GM19025 (cell line): Measurements from ENCODE around the gene CHCHD2.
"Not testable (repeated sequence)": the region's sequence is repeated elsewhere in the genome, so short reads cannot be mapped to it uniquely, and the experiment has no call there.

Experiments used
- ATAC-seq: cut with Tn5 transposase; IDR thresholded peaks from one replicate; pipeline ENCODE4 v1.9.1; 2021; ENCODE audit warnings: mild to moderate bottlenecking, low read depth, moderate library complexity; ENCODE audit not compliant: unreplicated experiment

Gene CHCHD2, protein sequence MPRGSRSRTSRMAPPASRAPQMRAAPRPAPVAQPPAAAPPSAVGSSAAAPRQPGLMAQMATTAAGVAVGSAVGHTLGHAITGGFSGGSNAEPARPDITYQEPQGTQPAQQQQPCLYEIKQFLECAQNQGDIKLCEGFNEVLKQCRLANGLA

DNA sequence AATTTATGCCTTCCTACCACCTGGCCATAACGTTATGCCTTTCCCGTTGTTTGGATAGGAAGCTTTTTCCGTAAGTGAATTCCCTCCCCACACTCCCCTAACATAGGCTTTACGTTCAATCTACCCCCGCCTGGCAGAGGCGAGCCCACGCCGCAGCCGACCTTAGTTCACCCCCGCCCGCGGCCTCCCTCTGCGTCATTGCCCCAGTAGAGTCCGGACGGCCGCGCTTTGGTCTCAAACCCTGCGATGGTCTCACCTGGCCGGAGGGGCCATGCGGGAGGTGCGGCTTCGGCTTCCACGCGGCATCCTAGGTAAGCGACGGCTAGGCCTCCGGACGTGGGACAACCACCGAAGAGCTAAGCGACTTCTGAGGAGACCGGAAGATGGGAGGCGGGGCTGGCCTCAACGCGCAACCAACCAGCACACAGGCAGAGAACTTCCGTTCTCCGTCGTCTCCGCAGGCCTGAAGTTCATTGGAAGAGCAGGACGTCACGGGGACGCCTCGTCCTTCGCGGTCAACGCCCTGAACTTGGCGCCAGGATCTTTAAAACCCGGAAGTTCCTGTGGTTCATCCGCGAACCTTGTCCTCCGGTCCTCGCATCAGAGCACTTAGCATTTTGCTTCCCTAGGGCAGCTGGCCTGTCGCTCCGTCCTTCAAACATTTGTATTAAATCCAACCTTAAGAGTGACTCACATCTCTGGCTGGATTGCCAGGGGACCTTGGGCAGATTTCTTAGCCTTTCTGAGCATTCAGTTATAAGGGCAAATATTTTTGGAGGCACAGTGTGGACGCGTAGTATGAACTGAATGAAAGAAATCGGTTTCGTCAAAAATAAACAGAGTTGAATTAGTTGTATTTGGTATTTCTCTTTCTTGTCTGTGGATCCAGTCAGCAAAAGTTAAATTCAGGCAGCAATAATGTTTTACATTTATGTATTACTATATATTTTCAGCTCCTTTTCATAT lies at the start of gene CHCHD2:
Gene CHCHD2 (minus strand): TSS at position 369 of the 966 bp plus-strand sequence. CDS start 63 bp downstream, at position 306.
- ATAC-seq = peak; percentile 100

DNA sequence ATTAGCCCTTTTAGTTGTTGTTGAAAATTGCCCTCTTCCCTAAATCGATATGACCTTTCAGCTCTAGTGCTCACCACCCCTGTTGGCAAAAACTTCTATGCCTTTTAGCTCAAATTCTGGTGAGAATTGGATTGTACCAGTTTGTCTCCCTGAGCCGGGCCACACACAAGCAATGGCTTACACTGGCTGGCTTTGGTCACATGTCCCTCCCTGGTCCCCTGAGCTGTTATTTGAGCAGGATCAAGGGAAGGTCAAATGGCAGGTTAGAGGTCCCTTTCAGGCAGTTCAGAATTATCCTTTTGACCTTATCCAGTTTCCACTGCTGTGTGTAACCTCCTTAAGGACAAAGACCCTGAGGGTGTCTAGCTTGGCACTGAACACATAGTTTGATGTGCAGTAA lies 24.8 kb upstream of the CHCHD2 start:
- ATAC-seq = not testable (repeated sequence)

DNA sequence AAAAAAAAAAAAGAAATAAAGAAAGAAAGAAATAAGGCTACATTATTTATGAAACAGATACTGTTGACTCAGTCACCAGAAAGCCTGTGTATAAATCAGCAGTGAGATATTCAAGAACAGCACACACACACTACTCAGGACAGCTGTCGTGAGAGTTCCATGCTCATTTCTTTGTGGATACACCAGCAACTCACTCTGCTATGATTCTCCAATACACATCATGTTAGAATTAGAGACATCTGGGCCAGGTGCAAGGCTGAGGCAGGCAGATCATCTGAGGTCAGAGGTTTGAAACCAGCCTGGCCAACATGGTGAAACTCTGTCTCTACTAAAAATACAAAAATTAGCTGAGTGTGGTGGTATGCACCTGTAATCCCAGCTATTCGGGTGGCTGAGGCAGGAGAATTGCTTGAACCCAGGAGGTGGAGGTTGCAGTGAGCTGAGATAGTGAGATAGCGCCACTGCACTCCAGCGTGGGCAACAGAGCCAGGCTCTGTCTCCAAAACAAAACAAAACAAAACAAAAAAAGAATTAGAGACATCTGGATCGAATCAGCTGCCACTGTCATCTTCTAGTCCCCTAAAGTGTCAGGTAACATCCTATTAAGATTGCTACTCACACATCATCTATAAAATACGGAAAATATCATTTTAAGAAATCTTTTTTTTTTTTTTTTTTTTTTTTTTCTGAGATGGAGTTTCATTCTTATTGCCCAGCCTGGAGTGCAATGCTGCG lies 21.1 kb upstream of the CHCHD2 start:
- ATAC-seq = no peak

DNA sequence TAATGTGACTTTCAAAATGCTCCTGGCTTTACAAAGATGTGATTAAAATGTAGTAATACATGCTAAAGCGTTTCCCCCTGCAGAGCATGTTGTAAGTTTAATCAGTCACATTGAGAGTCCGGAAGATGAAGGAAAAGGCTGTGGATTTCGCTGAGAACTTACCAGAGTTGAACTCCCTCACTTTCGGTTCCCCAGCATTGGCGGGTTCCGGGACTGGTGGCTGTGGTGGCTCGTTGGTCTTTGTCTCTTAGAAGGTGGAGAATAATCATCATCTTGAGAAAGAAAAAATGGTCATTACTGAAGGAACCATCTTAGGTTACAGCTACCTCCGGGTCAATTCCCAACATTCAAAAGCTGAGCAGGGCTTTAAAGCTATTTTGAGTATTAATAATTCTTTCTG lies 19.6 kb upstream of the CHCHD2 start:
- ATAC-seq = no peak

DNA sequence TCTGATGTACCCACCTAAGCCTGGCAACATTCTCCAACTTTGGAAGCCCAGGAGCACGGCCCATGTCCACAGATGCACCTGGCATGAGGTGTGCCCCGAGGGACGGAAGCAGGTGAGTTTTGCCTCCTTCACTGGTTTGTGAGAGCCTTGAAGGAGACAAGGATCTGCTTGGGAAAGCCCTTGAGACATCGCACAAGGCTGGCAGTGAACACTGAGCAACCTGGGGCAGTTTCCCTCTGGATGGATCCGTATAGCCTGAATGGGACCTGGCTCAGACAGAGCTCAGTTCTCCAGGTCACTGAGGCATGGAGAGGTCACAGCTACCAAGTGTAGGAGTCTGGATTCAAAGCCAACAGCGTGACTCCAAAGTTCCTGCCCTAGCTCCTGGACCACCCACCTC lies 18.7 kb upstream of the CHCHD2 start:
- no peak for ATAC-seq

DNA sequence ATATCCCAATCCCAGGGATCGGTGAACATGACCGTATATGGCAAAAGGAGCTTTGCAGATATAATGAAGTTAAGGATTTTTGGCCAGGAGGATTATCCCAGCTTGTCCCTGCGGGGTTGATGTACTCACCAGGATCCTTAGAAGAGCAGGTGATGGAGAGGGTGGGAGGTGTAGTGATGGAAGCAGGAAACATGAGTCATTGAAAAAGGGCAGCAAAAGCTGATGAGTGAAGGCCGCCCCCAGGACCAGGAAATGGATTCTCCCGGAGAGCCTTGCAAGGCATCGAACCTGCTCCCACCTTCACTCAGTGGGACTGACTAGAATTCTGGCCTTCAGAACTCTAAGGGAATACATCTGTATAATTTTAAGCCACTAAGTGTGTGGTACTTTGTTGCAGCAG lies 15.2 kb upstream of the CHCHD2 start:
- ATAC-seq = no peak

DNA sequence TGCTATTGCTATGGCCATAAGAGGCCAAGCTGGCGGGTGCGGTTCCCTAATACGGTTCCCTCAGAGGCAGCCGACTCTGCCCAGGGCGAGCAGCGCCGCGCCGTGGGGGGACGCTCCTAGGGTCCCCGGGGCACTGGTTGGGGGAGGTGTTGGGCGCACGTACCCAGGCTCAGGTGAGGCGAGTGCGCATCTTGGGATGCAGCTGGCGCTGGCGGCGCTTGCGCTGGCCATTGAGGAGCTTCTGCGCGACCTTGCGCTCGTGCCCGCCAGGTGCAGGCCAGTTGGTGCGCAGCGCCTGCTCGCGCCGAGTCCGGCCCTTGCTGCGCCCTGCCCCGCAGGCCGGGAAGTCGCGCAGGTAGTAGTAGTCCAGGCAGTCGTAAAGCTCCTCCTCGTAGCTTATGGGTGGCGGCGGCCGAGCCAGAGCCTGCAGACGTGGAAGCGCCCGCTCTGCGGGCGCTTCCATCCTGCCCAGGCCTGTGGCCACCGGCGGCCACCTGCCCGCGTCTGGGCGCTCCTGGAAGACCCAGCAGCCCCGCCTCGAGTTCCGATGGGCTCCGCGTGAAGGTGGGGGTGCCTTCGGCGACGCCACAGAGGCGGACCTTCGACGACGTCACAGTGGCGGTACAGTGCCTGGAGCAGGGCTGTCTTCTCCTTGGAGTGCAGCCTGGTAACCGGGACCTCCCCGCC lies 9.7 kb upstream of the CHCHD2 start, which contains the start of gene NUPR2:
Gene NUPR2 (minus strand): TSS at position 566 of the 687 bp plus-strand sequence. CDS start 103 bp downstream, at position 463.
- ATAC-seq = no peak

DNA sequence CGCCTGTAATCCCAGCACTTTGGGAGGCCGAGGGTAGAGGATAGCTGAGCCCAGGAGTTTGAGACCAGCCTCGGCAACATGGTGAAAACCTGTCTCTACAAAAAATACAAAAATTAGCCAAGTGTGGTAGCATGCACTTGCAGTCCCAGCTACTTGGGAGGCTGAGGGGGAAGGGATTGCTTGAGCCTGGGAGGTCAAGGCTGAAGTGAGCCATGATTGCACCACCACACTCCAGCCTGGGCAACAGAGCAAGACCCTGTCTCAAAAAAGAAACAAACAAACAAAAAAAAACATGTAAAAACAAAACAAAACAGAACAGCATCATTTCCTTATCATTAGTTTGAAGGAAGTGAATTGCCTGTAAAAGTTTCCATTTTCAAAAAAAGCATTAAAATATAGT lies 6.0 kb upstream of the CHCHD2 start:
- not testable (repeated sequence) for ATAC-seq

DNA sequence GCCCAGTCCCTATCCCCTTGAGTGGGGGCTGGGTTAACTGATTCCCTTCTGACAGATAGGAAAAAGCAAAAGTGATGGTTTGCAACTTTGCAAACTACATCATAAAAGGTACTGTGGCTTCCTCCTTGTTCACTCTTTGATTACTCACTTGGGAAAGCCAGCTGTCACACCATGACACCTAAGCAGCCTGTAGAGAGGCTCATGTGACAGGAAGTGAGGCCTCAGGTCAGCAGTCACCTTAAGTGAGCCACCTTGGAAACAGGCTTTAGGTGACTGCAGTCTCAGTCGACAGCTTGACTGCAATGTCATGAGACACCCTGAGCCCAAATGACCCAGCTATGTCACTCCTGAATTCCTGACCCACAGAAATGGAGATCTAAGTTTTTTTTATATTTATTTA lies 4.3 kb upstream of the CHCHD2 start:
- ATAC-seq = no peak

DNA sequence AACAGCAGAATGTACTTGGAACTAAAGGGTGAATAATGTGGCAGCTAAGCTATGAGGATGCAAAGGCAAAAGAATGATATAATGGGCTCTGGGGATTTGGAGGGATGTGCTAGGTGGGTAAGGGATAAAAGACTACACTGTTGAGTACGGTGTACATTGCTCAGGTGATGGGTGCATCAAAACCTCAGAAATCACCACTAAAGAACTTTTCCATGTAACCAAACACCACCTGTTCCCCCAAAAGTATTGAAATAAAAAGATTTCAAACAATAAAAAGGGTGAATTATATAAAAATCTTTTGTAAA lies 1.6 kb upstream of the CHCHD2 start:
- no peak for ATAC-seq

DNA sequence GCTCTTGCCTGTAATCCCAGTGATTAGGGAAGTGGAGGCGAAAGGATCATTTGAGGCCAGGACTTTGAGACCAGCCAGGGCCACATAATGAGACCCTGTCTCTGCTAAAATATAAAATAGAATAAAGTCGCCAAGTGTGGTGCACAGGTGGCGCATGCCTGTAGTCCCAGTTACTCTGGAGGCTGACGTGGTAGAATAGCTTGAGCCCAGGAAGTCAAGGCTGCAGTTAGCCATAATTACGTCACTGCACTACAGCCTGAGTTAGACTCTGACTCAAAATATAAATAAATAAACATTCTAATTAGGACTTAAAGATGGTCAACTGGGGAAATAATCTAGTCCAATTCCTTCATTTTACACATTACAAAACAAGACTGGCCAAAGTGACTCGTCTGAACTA lies 768 bp downstream of the CHCHD2 start:
- no peak for ATAC-seq

DNA sequence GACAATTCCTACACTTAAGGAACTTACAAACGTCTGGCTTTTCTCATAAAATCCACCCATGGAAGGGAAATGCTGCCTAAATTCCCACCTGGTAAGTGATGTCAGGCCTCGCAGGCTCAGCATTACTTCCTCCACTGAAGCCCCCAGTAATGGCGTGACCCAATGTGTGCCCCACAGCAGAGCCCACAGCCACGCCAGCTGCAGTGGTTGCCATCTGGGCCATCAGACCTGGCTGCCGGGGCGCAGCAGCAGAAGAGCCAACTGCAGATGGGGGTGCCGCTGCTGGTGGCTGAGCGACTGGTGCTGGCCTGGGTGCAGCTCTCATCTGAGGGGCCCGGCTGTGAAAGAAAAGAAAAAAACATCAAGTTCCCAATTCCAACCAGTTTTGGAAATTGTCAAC lies 2.1 kb downstream of the CHCHD2 start:
- not testable (repeated sequence) for ATAC-seq

DNA sequence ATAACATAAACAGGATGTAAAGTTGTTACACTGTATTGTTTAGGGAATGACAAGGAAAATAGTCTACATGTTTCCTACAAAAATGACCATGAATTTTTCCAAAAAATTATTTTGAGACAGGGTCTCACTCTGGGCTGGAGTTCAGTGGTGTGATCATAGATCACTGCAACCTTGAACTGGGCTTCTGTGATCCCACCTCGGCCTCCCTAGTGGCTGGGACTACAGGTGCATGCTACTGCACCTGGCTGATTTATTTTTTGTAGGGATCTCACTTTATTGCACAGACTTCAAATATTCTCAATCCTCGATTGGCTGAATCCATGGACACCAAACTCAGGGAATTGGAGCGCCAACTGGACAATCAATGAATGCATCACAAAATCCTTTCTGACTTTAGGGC lies 6.6 kb downstream of the CHCHD2 start:
- ATAC-seq = no peak

DNA sequence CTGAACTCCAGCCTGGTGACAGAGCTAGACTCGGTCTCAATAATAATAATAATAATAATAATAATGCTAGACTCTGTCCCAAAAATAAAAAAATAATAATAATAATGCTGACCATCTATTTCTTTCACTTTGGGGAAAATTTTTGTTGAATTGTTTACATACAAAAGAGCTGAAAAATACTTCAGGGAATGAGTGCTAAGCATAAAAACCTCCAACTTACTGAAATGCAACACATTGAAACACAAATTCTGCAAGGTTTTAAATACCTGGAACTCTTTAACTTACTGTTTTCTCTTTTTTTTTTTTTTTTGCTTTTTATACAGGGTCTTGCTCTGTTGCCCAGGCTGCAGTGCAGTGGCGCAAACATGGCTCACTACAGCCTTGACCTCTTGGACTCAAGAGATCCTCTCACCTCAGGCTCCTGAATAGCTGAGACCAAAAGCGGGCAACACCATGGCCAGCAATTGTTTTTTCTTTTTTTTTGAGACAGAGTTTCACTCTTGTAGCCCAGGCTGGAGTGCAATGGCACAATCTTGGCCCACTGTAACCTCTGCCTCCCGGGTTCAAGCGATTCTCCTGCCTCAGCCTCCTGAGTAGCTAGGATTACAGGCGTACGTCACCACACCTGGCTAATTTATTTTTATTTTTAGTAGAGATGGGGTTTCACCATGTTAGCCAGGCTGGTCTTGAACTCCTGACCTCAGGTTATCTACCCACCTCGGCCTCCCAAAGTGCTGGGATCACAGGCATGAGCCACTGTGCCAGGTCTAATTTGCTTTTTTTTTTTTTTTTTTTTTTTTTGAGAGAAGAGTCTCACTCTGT lies 7.9 kb downstream of the CHCHD2 start:
- not testable (repeated sequence) for ATAC-seq

DNA sequence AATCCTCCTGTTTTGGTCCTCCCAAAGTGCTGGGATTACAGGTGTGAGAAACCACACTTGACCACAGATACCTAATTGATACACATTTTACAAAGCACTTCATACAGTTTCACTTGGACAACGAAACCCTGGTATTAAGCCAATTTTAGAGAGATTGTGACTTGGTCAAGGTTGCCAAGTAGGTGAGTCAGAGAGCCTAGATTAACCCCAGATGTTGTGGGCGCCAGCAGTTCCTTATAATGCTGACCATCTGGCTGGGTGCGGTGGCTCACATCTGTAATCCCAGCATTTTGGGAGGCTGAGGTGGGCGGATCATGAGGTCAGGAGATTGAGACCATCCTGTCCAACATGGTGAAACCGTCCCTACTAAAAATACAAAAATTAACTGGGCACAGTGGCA lies 8.6 kb downstream of the CHCHD2 start:
- ATAC-seq = no peak

DNA sequence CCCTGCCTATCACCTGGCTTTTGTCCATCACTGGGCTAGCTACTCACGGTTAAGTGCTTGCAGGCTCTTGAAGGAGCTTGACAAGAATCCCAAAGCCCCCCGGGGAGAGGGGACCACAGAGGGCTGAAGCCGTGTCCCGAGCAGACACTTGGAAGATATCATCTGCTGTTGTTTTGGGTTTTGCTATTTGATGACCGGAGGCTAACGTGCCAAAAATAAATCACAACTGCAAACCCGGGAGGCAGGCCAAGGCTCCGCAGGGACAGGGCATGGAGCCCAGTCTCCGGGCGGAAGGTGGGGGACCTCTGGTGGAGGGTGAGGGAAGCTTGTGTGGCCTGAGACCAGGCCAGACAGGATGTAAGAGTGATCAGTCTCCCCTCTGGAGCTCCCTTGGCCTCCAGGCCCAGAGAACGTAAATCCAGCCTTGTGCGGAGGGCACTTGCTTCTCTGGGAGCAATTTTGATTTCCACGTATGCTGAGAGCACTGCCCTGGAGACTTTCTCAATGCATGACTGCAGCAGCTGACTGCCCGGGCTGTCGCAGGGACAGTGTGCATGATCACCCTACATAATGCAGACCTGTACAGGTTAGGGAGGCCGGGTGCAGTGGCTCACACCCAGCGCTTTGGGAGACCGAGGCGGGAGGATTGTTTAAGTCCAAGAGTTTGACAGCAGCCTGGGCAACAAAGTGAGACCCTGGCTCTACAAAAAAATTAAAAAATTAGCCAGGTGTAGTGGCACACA lies 13.3 kb downstream of the CHCHD2 start, which contains the start of gene PHKG1:
Gene PHKG1 (minus strand): TSS at position 164 of the 743 bp plus-strand sequence. CDS start 4,011 bp downstream, outside the sequence.
- ATAC-seq = no peak

DNA sequence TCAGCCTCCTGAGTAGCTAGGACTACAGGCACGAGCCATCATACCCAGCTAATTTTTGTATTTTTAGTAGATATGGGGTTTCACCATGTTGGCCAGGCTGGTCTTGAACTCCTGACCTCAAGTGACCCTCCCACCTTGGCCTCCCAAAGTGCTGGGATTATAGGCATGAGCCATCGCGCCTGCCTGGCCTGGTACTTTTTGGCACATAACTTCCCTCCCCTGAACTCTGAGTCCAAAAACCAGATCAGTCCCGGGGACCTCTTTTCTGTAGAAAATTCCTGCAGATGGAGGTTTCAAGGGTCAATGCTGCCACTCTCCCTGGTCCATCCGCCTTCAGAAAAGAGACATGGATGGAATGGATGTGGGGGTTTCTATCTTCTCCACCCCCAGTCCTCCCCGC lies 13.9 kb downstream of the CHCHD2 start:
- ATAC-seq = not testable (repeated sequence)

DNA sequence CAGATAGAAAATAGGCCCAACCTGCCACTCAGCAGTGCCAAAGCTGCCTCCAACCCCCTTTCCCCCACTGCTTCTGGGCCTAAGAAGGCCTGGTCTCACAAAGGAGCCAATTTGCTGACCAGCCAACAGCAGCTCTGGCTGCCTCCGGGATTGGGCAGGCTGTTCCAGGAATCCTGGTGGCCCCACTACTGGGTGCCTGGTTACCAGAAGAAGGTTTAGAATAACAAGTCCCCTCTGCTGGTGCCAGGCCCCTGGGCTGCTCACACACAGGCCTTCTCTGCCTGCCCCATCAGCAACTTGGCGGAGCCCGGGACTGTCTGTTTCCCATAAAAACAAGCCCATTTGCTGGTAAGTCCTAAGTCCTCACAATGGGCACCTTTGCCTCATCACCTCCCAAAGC lies 14.7 kb downstream of the CHCHD2 start:
- ATAC-seq = no peak

DNA sequence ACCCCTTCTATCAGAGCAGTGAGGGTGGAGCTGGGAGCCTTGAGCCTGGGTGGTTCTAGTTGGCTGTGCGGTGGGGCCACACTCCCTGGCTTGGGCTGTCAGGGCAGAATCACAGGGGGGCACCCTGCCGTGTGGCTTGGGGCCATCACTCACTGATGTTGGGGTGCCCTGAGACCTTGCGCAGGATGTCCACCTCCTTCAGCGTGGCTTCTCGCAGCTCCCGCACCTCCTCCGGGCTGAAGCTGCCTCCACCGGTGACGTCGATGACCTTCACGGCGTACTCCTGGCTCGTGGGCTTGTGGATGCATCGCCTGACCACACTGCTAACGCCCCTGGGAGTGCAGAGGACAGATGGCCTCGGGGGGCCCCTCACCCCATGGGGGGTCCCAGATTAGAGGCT lies 18.8 kb downstream of the CHCHD2 start:
- ATAC-seq = no peak
